AG09319 (cell line): ENCODE results near the gene PEX6.

Experiments used
- DNase-seq: peaks from one replicate; pipeline ENCODE4 v3.0.0-alpha.2; 2010; ENCODE audit warnings: low read depth; ENCODE audit errors: extremely low read depth
- CTCF ChIP-seq: IDR thresholded peaks from 2 replicates; pipeline ENCODE4 v1.5.1; 2011; ENCODE audit warnings: low read depth, mild to moderate bottlenecking, inconsistent platforms, low read length, moderate library complexity

The PEX6 gene

GRCh38 chr6:43019152-43019551, 40.2 kb upstream of the PEX6 start:
- no peak for TF ChIP-seq CTCF
- no peak for DNase-seq

DNA sequence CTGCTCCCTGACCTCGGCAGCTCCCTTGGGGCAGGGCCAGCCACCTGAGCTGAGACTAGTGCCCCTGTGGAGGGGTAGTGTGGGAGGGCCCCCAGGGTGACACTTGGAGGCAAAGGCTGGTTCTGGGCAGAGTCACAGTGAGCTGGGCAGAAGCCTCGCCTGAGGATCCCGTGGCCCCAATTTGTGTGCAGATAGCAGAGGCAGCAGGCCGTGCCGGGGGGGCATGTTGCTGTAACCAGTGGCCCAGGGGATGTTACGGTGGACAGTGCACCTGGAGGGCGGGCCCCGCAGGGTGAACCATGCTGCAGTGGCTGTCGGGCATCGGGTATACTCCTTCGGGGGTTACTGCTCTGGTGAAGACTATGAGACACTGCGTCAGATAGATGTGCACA, 38.0 kb upstream of the PEX6 start:
- no peak for TF ChIP-seq CTCF

GRCh38 chr6:43016176-43016942, 37.4 kb upstream of the PEX6 start:
- DNase-seq, result no peak
- TF ChIP-seq CTCF, result no peak

More for the DNA sequence above, 38.0 kb upstream of the PEX6 start:
- DNase-seq, result no peak

- DNase-seq, result no peak
- no peak for TF ChIP-seq CTCF
These were observed 35.5 kb upstream of the PEX6 start for GRCh38 chr6:43014434-43014909.

DNA sequence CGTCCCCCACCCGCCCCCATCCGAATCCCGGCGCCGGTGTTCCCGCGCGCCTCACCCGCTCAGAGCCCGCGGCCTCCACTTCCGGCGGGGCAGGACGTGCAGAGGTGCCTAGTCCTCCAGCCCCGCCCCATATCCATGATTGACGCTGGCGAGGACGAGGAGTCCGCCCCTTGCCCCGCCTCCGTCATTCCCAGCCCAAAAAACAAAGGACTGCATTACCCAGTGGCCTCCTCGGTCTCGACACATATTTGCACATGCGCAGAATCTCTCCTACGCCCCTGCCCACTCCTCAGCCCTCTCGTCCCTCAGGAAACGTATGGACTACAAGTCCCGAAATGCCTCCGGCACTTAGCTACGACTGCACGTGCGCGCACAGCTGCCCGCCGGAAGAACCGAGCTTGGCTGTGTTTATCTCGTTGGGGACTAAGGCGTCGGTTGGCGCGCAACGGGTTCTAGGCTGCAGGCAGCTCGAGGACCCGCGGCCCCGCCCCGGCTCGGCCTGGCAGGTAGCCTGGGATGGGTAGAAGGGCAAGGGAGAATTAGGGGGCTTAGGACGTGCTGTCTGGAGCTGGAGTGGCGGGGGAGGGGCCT, 35.0 kb upstream of the PEX6 start, which contains the start of the genes KLHDC3 and MEA1:
TSS of gene KLHDC3 (plus strand) at position 407 of the 591 bp plus-strand sequence. CDS start 2,944 bp downstream, outside the sequence.
TSS of gene MEA1 (minus strand) at position 104 of the 591 bp plus-strand sequence. CDS start 133 bp downstream, outside the sequence.
- TF ChIP-seq CTCF, result no peak
- peak; percentile 100 for DNase-seq

DNA sequence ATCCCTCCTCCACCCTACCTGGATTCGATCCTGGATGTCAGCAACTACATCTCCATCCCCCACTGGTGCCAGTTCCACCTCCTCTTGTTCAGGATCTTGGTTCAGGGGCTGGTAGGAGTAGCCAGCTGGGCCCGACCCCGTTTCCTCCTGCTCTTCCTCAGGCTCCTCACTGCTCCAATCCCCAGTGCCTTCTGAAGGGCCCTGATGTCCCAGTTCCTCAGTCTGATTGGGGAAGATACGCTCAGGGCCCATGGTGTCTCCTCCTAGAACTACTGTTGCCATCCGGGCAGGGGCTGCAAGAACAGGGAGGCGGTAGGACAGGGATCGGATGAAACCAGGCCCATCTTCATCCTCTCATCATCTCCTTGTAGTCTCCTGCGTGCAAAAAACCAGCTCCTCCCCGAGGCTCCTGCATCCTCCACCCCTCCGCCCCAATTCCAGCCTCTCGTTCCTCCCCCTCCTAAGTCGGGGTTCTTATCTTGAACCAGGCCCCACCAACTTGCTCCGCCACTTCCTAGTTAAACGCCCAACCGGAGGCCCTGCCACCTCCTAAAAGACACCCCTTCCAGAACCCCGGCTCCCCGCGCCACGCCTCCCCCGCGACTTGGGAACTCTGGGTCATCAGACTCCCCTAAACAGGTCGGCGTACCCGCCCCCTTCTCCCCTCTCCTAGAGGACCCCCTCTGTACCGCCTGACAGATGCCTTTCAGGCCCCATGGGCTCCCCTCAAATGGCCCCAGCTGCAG, 34.3 kb upstream of the PEX6 start:
- no peak for DNase-seq
- TF ChIP-seq CTCF, result no peak
